GM12874 (cell line): Measurements from ENCODE around the gene SGK1.

Source experiments
- CTCF ChIP-seq: IDR thresholded peaks from 2 replicates; pipeline ENCODE4 v1.5.1; 2011; ENCODE audit warnings: low read depth, mild to moderate bottlenecking, control low read depth, low read length, moderate library complexity; ENCODE audit not compliant: insufficient read depth

Gene SGK1

GRCh38 chr6:134249239-134249758, 68.6 kb downstream of the SGK1 start:
- TF ChIP-seq CTCF = no peak

- no peak for TF ChIP-seq CTCF
Observed at GRCh38 chr6:134247844-134248580, 69.9 kb downstream of the SGK1 start.

- TF ChIP-seq CTCF = no peak
Observed at GRCh38 chr6:134247231-134247833, 70.6 kb downstream of the SGK1 start.

- no peak for TF ChIP-seq CTCF
Observed at GRCh38 chr6:134245706-134246105, 72.2 kb downstream of the SGK1 start.

- TF ChIP-seq CTCF = no peak
Observed at GRCh38 chr6:134245041-134245440, 72.9 kb downstream of the SGK1 start.

- TF ChIP-seq CTCF = no peak
Observed at GRCh38 chr6:134240665-134241431, 77.1 kb downstream of the SGK1 start.
